ENCODE results near the gene TSHZ2.

- no peak for TF ChIP-seq EZH2 (IDR thresholded peaks at IDR 0.05; ENCODE audit: insufficient read depth, low read length)
- TF ChIP-seq CTCF (IDR thresholded peaks at IDR 0.05; ENCODE audit: insufficient read depth, low read depth, low read length) = no peak
Observed at GRCh38 chr20:53488775-53489272, 516.7 kb downstream of the TSHZ2 start.

Data from astrocyte (in vitro differentiated cells and primary cell).